Spinal cord (tissue), 10 donors: ENCODE data around the gene CENPC. TPM values are rescaled to one million over a fixed set of nuclear protein-coding genes. Genes with fewer than 3 reads are reported as not detected.
"Not testable (repeated sequence)": the region's sequence is repeated elsewhere in the genome, so short reads cannot be mapped to it uniquely, and the experiment has no call there.

Source experiments
- DNase-seq, 6 donors: peaks; one replicate each; pipeline versions ENCODE4 v3.0.0 to v3.0.0-alpha.2; 2013 to 2015; ENCODE audit warnings: low spot score in 6 of 6, low read depth in 4 of 6
- H3K27ac ChIP-seq: one replicate; pipeline ENCODE4 v1.5.1; 2013; ENCODE audit warnings: low read depth, low read length, control low read depth
- H3K27me3 ChIP-seq: one replicate; pipeline ENCODE4 v1.6.1; 2013; ENCODE audit warnings: low read length; ENCODE audit not compliant: control insufficient read depth, insufficient read depth
- H3K36me3 ChIP-seq: one replicate; pipeline ENCODE4 v1.6.1; 2013; ENCODE audit warnings: low read length; ENCODE audit not compliant: control insufficient read depth, insufficient read depth
- H3K4me1 ChIP-seq: one replicate; pipeline ENCODE4 v1.6.1; 2013; ENCODE audit warnings: low read length; ENCODE audit not compliant: control insufficient read depth, insufficient read depth
- H3K4me3 ChIP-seq: one replicate; pipeline ENCODE4 v1.5.1; 2013; ENCODE audit warnings: low read depth, low read length, control low read depth
- H3K9me3 ChIP-seq: one replicate; pipeline ENCODE4 v1.6.1; 2013; ENCODE audit warnings: low read length; ENCODE audit not compliant: control insufficient read depth, insufficient read depth
- WGBS: methylation state at CpG from one replicate; pipeline ENCODE4 v1.1.5; 2013; ENCODE audit warnings: missing lambda C conversion rate; ENCODE audit not compliant: insufficient coverage; 5-methylcytosine and 5-hydroxymethylcytosine counted together
- polyA plus RNA-seq, 2 donors: library from polyadenylated mRNA; unstranded; fragments of 120-200 nt; gene quantifications; one replicate each; pipeline ENCODE4 v1.2.1, GENCODE V29; 2013; ENCODE audit not compliant: insufficient read length in 2 of 2
- total RNA-seq, 2 donors: library from RNA; depleted of rRNA in 1 of 2; stranded (reverse); fragments of 120-200 nt in 1 of 2; fragments of >200 nt in 1 of 2; gene quantifications; one replicate each; pipeline versions ENCODE4 v1.2.3 to v1.2.4, GENCODE V29; 2013 to 2014
- donor health status: healthy.

Gene CENPC
- total and polyA plus RNA-seq, 4 donors = 14.5 to 44.6 (median 25.0) TPM

DNA sequence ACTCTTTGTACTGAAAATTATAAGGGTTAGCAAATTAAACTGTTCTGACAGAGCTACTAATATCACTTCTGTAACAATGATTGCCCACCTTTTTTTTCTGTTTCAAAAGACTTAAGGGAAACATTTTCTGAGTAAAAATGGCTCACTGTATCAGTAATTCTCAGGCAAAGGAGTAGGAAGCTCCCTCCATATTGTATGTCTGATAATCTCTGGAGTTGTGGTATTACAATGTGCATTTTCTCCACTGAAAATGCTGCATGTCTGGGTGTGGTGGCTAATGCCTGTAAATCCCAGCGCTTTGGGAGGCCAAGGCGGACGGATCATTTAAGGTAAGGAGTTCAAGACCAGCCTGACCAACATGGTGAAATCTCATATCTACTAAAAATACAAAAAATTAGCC, 8.8 kb upstream of the CENPC start:
- H3K36me3 ChIP-seq = no peaks in the 10 kb centered on the region
- no peak overlapping the region for H3K27ac ChIP-seq
- H3K4me3 ChIP-seq = no peak overlapping the region
- no peaks in the 10 kb centered on the region for H3K27me3 ChIP-seq
- H3K4me1 ChIP-seq = no peaks in the 10 kb centered on the region
- WGBS = no CpG with 5 or more reads among the region's 3 CpGs
- no peak for DNase-seq
- H3K9me3 ChIP-seq = no peaks in the 10 kb centered on the region

DNA sequence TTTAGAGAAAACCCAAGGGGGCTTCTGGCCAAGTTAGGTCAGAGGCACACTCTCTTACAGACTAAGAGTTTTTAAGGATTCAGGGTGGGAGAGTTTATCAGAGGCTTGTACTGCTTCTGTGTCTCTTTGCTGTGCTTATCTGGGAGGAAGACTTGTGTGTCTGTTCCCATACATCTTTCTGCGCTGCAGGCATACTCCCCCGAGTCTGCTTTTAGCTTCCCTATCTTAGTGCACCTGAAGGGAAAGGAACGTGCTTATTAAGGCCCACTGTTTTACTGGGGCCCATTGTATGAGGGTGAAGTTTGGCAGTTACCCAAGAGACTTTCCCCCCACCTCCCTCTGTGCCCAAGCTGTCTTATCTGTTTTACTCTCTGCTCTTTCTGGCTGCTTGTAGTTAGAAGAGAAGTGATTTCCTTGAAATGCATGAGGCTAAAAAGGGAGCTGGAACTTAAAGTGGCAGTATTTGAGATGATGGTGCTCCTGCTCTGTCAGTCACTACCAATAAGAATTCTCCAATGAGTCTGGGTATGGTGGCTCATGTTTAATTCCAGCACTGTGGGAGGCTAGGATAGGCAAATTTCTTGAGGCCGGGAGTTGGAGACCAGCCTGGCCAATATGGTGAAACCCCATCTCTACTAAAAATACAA, 7.0 kb upstream of the CENPC start:
- H3K4me1 ChIP-seq, H3K36me3 ChIP-seq, DNase-seq, H3K27me3 ChIP-seq, H3K27ac ChIP-seq, H3K4me3 ChIP-seq, H3K9me3 ChIP-seq: not testable (repeated sequence)
- no CpG with 5 or more reads among the region's 4 CpGs for WGBS

DNA sequence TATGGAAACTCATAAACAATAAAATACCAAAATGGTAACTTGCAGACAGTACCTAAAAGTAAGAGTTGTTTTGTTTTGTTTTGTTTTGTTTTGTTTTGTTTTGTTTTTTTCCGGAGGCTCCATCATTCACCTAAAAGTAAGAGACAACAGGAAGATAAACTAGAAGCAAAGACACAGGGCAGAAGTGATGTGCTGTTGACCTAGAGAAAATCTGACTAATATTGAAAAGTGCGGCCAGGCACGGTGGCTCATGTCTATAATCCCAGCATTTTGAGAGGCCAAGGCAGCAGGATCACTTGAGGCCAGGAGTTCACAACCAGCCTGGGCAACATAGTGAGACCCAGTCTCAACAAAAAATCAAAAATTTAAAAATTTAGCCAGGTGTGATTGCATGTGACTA, 5.6 kb upstream of the CENPC start:
- H3K4me3 ChIP-seq = no peak overlapping the region
- no peaks in the 10 kb centered on the region for H3K9me3 ChIP-seq
- H3K27me3 ChIP-seq = no peaks in the 10 kb centered on the region
- WGBS = 88% methylated on average over 2 of the region's 3 CpGs
- no peaks in the 10 kb centered on the region for H3K4me1 ChIP-seq
- H3K36me3 ChIP-seq = no peaks in the 10 kb centered on the region
- no peak overlapping the region for H3K27ac ChIP-seq
- DNase-seq = no peak

DNA sequence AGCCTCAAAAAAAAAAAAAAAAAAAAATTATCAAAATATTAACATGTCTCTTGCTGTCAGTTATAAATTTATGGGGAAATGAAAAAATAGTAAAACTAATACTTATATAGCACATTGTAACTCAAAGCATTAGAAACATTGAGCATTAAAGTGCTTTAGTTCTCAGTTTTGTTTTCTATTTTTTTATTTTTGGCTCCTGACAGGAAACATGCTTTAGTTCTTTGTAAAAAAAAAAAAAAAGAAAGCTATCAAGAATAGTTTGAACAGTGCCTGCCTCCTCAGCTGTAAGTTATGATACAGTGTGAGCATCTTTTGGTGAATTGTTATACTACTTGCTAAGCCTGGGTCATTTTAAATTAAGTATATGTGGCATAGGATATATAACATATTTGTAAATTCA, 5.1 kb upstream of the CENPC start:
- no peak for DNase-seq
- H3K27me3 ChIP-seq = no peaks in the 10 kb centered on the region
- H3K9me3 ChIP-seq = no peaks in the 10 kb centered on the region
- H3K4me3 ChIP-seq = no peak overlapping the region
- no peak overlapping the region for H3K27ac ChIP-seq
- H3K36me3 ChIP-seq = no peaks in the 10 kb centered on the region
- H3K4me1 ChIP-seq = no peaks in the 10 kb centered on the region

DNA sequence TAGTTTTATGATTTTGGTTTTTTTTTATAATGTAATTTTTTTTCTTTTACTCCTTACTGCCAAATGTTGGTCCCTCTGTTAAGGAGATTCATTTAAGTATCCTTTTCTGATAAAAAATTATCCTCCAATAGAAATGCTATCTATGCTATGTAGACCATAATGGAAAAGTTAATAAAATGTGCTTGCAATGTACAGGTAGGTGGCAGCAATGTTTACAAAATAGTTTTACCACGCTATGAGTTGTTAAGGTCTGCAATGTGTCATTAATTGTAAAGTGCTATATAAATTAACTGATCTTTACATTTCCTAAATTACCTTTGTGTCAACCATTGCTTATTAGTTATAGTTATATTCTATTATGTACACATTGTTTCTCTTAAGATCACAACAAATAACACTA, 3.8 kb upstream of the CENPC start:
- no CpG with 5 or more reads among the region's 1 CpG for WGBS
- DNase-seq = peak in 2 of 6 donors; percentile 21 to 65
- Histone ChIP-seq H3K9me3 (no peaks in the 10 kb centered on the region), H3K27ac (no peak overlapping the region), H3K4me3 (no peak overlapping the region), H3K36me3 (no peaks in the 10 kb centered on the region), H3K4me1 (no peaks in the 10 kb centered on the region), H3K27me3 (no peaks in the 10 kb centered on the region)

DNA sequence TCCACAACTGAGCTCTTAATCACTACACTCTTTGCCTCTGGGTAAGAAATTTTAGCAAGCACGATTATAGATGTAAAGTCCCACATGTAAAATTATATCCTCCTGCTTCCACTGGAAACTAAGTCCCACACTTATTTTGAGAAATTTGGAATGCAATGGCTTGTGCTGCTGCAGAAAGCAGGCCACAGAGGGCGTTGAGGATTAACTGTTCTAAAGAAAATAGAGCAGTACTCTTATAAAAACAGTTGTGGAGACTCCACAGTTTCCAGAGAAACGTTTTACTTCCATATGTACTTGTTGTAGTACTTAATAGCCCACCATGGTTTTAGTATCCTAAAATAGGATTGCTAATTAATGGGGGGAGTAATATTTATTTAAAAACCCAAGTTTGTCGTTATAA, 1.7 kb upstream of the CENPC start:
- WGBS = no CpG with 5 or more reads among the region's 4 CpGs
- peak in 1 of 6 donors; percentile 4 for DNase-seq
- H3K27me3 ChIP-seq = no peaks in the 10 kb centered on the region
- no peak overlapping the region for H3K4me3 ChIP-seq
- no peak overlapping the region for H3K27ac ChIP-seq
- no peaks in the 10 kb centered on the region for H3K36me3 ChIP-seq
- no peaks in the 10 kb centered on the region for H3K9me3 ChIP-seq
- no peaks in the 10 kb centered on the region for H3K4me1 ChIP-seq

DNA sequence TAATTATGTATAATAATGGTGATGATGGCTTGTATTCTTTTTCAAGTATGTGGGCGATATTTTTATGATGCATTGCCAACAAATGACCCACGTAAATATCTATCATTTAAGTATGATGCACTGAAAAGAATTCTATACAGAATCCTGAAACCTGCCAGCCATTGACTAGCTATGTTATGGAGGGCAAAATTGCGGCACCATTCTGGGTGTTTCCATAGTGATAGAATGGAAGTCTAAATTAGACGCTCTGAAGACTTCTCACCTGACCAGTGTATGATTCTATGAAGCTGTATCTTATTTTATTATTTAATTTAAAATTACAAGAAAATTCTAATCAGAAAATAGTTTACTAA, 677 bp upstream of the CENPC start:
- H3K4me3 ChIP-seq = peak overlapping the region; percentile 98

DNA sequence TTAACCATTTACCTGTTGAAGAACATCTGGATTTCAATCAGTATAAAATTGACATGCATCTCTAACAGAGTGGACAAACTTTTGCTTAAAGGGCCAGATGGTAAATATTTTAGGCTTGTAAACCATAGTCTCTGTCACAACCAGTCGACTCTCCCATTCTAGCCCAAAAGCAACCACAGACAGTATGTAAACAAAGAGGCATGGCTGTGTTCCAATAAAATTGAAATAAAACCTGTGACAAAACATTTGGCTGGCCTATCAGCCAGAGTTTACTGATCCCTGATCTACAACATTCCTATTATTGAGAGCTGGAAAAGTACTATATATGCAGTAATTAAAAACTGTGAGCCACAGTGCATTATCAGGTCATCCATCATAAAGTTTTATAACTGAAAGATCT, 3.2 kb downstream of the CENPC start:
- no peak overlapping the region for H3K4me3 ChIP-seq
- H3K4me1 ChIP-seq = no peaks in the 10 kb centered on the region
- no peak for DNase-seq
- H3K36me3 ChIP-seq = peaks cover 5% of the 10 kb centered on the region
- H3K27ac ChIP-seq = no peak overlapping the region
- no peaks in the 10 kb centered on the region for H3K27me3 ChIP-seq
- no CpG with 5 or more reads among the region's 1 CpG for WGBS
- H3K9me3 ChIP-seq = no peaks in the 10 kb centered on the region

More for the DNA sequence above, 677 bp upstream of the CENPC start:
- Histone ChIP-seq H3K36me3 (no peaks in the 10 kb centered on the region), H3K27ac (peak overlapping the region; percentile 97), H3K9me3 (no peaks in the 10 kb centered on the region), H3K27me3 (no peaks in the 10 kb centered on the region), H3K4me1 (no peaks in the 10 kb centered on the region)
- DNase-seq = peak in 2 of 6 donors; percentile 40 to 71
- WGBS = no CpG with 5 or more reads among the region's 4 CpGs

DNA sequence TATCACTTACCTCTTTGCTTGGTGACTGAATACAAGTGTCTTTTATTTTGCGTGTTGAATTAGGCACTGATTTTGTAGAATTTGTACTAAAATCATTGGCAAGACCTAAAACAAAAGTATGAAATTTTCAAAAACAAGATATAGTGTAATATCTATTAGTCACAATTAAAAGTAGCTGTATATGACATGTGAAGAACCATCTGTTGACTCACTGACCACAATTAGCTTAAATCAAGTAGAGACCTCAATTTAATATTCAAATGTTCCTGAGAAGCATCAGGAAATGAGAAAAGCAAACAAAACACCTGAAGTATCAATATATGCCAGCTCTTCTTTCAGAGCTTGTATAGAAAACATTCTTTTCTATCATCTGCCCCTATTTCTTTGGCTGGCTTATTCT, 5.5 kb downstream of the CENPC start:
- DNase-seq = no peak
- WGBS = no CpG with 5 or more reads among the region's 1 CpG
- peaks cover 5% of the 10 kb centered on the region for H3K36me3 ChIP-seq
- H3K4me1 ChIP-seq = no peaks in the 10 kb centered on the region
- H3K9me3 ChIP-seq = no peaks in the 10 kb centered on the region
- no peak overlapping the region for H3K27ac ChIP-seq
- no peak overlapping the region for H3K4me3 ChIP-seq
- no peaks in the 10 kb centered on the region for H3K27me3 ChIP-seq

DNA sequence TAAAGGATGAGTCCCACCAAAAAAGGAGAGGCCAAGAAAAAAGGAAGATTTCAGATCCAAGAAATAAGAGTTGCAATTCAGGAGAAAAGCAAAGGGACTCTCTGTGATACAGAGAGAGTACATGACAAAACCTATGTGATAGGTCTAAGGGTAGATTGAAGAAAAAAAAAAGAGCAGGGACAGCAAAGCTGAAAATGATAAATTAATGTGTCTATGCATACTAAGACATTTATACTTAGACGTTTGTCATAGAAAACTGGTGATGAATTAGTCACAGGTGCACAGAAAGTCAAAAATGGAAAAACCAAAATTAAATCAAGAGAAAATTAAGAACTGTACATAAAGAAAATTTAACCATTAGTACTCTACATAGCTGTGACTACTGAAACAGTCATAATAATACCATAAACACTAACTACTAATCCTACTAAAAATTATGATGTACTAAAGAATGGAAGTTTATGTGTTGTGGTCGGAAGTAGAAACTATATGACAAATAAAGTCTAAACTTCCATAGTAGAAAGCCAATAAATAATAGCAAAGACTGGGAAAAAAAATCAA, 9.9 kb downstream of the CENPC start:
- WGBS = no CpG with 5 or more reads among the region's 2 CpGs
- Histone ChIP-seq H3K27me3 (no peaks in the 10 kb centered on the region), H3K36me3 (peaks cover 12% of the 10 kb centered on the region), H3K27ac (no peak overlapping the region), H3K4me3 (no peak overlapping the region), H3K4me1 (no peaks in the 10 kb centered on the region), H3K9me3 (no peaks in the 10 kb centered on the region)
- DNase-seq = no peak
